GM19397 (cell line): Measurements from ENCODE around the gene BRIP1.
"Not testable (repeated sequence)": the region's sequence is repeated elsewhere in the genome, so short reads cannot be mapped to it uniquely, and the experiment has no call there.

ENCODE experiments used
- ATAC-seq: cut with Tn5 transposase; IDR thresholded peaks from one replicate; pipeline ENCODE4 v1.9.1; 2021; ENCODE audit warnings: mild to moderate bottlenecking, moderate library complexity; ENCODE audit not compliant: unreplicated experiment

BRIP1 gene

DNA sequence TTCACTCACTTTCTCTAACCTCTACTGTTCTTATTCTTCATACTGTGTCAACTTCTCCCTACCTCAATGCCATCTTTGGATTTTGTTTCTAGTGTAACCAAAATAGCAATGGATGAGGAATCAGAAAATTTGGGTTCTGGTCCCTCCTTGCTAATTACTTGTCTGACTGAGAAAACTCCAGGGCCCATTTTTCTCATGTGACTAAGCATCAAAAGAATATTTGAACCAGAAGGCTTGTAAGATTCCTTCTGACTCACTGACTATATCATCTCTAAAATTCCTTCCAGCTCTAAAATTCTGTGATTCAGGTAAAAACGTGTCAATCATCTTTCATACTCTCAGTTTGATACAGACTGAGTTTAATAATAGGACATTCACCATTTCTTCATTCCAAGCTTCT, 57.9 kb downstream of the BRIP1 start:
- ATAC-seq, result no peak

DNA sequence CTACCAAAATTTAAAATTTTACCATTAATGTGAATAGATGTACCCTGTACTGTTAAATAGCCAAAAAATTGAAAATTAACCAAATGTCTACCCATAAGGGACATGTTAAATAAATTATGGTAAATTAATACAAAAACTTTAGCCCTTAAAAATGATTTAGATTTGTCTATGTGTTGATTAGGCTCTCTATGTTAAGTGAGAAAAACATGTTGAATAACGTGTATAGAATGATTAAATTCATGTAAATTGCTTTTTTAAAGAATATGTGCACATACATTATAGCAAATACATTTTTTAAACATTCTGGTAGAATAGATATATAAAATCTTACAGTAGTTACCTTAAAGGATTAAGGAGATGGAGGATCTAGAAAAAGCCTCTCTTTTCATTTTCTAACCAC, 59.5 kb downstream of the BRIP1 start:
- no peak for ATAC-seq

DNA sequence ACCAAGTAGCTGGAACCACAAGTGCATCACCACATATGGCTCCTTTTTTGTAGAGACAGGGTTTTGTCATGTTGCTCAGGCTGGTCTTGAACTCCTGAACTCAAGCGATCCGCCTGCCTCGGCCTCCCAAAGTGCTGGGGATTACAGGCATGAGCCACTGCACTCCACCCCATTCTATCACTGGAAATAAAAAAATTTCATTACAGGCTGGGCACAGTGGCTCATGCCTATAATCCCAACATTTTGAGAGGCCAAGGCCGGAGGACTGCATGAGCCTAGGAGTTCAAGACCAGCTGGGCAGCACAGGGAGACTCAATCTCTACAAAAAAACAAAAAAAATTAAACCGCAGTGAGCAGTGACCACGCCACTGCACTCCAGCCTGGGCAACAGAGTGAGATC, 60.1 kb downstream of the BRIP1 start:
- no peak for ATAC-seq

DNA sequence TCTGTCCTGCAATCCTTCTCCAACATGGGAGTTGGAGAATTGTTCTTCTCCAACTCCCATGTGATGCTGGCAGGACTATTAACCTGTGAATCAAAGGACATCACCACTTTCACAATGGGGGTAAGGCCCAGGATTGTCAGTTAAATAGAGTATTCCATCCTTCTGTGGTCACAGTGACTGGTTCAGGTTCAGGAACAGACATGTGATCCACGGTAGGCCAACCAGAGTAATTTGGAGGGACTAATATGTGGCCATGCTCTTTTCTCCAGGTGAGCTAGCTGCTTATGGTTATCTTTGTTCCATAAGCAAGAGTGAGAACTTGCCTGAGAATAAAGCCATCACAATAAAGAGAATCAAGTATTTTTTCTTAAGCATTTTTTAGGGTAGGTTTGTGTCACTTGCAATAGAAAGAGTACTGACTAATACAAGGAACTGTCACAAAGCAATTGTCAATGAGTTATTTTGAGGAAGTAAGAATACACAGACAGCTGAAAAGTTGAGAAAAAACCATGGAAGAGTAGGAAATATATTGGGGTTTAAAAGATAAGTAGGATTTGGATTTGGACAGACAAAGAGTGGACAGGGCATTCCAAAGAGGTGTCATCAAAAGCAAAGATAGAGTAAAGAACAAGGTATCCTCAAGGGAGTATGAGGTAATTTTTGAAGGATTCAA, 63.4 kb downstream of the BRIP1 start:
- ATAC-seq, result no peak

DNA sequence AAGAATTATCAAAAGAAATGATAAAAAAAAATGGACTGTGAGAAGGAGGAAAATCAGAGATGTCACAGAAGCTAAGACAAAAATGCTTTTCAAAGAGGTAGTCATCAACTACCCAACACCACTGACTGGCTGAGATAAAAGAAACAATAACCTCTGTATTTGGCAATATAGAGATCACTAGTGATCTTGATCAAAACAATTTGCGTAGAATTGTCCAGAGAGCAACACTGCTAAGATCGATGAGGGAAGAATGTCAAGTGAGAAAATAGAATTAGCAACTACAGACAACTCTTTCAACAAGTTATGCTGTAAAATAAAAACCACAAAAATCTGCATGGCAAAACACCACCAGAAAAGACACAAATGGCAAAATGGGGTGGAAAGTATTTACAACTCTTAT, 66.0 kb downstream of the BRIP1 start:
- ATAC-seq, result no peak

DNA sequence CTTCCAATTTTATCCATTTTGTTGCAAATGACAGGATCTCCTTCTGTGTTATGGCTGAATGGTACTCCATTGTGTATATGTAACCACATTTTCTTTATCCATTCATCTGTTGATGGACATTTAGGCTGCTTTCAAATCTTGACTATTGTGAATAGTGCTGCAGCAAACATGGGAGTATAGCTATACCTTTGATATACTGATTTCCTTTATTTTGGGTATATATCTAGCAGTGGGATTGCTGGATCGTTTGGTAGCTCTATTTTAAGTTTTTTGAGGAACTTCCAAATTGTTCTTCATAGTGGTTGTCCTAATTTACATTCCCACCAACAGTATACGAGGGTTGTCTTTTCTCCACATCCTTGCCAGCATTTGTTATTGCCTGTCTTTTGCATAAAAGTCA, 67.8 kb downstream of the BRIP1 start:
- no peak for ATAC-seq

DNA sequence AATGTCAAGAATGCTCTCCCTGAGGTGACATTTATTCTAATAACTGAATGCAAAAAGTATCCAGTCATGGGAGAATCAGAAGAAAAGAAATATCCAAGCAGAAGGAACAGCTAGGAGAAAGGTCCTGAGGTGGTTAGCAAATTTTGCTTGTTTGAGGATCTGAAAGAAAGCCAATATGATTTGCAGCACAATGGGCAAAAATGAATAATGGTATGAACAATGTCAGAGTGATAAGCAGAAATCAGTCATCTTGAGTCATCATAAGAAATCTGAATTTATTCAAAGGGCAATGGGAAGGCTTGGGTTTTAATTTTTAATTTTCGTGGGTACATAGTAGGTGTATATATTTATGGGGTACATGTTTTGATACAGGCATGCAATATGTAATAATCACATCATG, 68.5 kb downstream of the BRIP1 start:
- ATAC-seq, result no peak

DNA sequence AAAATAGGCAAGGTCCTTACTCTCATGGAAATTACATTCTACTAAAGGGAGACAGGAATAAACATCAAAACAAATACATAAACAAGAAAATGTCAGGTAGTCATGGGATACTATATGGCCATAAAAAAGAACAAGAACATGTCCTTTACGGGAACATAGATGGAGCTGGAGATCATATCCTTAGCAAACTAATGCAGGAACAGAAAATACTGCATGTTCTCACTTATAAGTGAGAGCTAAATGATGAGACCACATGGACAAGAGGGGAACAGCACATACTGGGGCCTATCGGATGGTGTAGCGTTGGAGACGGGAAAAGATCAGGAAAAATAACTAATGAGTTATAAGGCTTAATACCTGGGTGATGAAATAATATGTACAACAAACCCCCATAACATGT, 69.1 kb downstream of the BRIP1 start:
- no peak for ATAC-seq

DNA sequence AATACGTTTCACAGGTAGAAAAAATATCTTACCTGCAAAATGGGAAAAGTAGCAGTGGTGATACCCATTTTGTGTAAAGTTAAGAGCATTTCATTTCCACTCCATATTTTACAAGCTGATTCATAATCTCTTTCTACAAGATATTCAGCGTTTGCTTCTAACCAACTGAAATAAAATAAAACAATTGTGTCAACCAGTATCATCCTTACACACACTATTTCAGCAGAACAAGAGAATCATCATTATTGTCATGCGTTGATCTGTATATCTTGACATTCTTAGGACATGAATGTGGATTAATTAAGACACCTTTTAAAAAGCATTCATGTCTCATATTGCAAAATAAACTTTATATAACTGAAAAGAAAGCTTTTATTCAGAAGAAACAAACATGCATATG, 69.8 kb downstream of the BRIP1 start:
- ATAC-seq, result no peak

DNA sequence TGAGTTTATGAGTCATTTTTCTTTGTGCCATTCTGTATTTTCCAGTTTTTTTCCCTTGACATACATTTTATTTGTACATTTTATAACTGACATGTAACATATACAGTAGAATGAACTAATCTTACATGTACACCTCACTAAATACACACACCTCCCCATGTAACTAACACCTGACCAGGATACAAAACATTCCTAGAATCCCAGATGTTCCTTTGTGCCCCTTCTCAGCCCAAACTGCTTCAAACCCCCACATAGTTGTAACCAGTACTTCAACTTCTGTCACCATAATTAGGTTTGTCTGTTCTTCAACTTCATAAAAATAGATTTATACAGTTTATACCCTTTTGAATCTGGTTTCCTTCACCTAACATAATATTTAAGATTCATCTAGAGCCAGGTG, 73.5 kb downstream of the BRIP1 start:
- no peak for ATAC-seq

DNA sequence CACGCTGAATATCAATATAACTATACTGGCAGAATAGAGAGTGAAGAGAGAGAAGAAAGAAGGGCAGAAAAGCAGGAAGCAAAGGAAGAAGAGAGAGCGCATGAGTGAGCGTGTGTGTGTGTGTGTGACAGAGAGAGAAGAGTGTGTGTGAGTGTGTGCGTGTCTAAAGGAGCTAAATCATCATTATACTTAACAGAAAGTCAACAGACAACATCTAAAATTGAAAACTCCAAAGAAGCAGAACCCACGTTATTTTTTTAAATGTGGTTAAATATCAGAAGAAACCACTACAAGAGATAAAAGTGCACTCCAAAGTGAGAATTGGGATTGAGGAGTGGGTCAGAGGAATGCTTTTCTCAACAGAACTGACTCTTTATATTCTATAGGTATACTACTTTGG, 77.2 kb downstream of the BRIP1 start:
- no peak for ATAC-seq

DNA sequence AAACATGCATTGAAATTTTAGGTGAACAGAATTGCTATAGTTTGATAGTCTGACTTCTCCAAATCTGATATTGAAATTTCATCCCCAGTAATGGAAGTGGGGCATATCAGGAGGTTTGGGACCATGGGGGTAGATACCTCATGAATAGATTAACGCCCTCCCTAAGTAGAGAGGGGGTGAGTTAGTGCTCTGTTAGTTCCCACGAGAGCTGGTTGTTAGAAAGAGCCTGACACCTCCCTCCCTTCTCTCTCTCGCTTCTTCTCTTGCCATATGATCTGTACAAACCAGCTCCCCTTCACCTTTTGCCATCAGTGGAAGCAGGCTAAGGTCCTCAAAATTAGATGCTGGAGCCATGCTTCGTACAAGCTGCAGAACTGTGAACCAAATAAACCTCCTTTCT, 78.8 kb downstream of the BRIP1 start:
- peak; percentile 39 for ATAC-seq

DNA sequence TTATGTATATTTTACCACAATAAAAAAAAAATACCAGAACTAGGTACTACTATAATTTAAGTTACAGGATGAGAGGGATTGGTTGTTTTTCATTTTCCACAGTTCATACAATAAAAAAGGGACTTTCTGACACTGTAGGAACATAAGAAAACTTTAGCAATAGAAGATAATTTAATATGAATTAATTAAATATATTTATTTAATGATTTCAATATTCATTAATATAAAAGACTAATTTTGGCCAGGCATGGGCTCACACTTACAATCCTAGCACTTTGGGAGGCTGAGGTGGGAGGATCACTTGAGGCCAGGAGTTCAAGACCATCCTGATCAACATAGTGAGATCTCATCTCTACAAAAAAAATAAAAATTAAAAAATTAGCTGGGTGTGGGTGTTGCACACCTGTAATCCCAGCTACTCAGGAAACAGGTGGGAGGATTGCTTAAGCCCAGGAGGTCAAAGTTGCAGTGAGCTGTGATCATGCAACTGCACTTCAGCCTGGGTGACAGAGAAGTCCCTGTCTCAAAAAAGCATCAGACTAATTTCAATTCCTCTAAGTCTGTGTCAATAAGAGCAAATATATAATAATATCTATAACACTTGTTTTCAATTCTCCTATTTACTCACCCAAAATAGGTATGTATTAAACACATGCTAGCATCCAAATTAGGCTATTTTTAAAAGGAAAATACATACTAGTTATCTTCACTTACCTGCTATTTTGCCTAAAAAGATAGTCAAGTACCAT, 79.6 kb downstream of the BRIP1 start:
- ATAC-seq, result peak; percentile 65

DNA sequence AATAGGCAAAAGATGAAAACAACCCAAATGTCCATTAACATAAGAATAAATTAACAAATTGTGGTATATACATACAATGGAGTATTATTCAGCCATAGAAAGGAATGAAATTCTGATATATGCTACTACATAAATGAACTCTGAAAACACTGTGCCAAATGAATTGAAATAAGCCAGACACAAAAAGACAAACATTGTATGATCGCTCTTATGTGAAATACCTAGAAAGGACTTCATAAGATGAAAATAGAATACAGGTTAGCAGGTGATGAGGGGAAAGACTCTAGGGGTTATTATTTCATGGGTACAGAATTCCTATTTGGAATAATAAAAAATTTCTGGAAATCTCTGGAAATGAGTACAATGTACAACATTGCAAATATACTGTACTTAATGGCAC, 80.2 kb downstream of the BRIP1 start:
- ATAC-seq, result no peak

DNA sequence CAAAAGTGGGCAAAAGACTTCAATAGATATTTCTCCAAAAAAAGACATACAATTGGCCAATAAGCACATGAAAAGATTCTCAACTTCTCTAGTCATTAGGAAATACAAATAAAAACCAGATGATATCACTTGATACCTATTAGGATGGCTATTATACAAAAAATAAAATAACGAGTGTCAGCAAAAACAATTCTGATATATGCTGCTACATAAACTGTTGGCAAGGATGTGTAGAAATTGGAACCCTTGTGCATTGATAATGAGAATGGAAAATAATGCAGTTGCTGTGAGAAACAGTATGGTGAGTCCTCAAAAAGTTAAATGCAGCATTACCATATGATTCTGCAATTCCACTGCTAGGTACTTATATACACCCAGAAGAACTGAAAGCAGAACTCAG, 80.6 kb downstream of the BRIP1 start:
- ATAC-seq, result no peak

DNA sequence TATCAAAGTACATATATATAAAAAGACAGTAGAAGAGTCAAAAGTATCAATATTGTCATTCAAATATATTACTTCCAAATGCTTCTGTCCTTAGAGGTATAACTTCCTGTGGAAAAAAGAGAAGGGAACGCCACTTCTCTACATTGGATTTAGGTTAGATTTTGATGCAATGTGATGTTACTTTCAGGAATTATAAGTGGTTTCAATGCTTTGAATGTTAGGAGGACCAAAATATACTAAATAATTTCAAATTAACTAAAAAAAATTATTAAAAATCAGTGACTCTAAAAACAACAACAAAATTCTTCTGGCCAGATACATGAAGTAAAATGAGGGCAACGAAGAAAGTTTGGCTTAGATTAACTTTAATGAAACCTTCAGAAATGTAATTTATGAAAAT, 88.0 kb downstream of the BRIP1 start:
- no peak for ATAC-seq

DNA sequence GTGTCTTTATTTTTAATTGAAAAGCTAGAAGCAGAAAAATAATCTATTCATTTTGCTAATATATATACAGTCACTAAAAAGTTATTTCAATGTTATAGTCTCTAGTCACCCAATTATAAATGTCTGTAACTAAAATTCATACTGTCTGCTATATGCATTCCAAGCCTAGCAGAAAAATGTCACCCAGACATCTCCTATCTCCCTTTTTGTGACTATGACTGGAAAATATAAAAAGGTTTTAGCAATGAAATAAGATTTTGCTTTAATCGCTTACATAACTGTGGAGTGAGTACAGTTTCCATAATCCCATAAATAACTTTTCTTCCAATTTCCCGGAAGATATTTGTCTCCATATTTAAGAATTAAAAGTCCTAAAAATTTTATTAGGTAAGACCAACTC, 88.6 kb downstream of the BRIP1 start:
- no peak for ATAC-seq

DNA sequence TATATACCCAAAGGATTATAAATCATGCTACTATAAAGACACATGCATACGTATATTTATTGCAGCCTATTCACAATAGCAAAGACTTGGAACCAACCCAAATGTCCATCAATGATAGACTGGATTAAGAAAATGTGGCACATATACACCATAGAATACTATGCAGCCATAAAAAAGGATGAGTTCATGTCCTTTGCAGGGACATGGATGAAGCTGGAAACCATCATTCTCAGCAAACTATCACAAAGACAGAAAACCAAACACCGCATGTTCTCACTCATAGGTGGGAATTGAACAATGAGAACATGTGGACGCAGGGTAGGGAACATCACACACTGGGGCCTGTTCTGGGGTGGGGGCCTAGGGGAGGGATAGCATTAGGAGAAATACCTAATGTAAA, 89.2 kb downstream of the BRIP1 start:
- ATAC-seq, result not testable (repeated sequence)

DNA sequence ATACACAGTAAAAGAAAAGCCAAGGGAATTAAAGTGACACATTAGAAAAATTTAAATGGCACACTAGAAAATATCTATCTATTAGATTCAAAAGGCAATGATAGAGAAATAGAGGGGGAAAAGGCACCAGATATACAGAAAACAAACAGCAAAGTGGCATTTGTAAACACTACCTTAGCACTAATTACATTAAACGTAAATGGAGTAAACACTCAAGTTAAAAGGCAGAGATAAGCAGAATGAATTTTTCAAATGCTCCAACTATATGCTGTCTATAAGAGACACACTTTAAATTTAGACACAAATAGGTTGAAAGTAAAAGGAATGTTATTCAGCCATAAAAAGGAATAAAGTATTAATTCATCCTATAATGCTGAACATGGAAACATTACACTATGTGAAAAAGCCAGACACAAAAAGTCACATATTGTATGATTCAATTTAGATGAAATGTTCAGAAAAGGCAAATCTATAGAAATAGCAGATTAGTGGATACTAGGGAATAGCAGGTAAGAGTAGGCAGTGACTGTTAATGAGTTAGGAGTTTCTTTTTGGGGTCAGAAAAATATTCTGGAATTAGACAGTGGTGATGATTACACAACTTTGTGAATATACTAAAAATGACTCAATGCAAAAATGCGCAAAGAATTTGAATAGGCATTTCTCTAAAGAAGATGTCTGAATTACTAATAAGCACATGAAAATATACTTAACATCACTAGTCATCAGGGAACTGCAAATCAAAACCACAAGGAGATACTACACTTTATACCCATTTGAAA, 92.4 kb downstream of the BRIP1 start:
- no peak for ATAC-seq

DNA sequence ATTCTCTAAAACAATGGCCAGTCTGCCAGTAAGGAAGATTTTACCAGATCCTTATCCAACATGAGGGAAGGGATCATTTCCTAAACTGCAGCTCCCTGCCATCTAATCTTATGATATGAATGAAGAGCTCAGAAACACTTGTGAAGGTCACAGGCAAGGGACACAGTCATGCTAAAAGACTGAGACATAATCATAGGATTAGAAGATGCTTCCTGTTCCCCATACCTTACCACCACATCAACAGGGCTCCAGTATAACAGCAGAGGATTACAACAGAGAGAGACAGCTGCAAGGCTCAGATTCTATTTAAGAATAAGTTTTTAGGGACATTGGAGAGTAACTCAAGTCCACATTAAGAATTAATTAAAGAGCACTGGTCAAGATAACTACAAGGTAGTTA, 93.3 kb downstream of the BRIP1 start:
- ATAC-seq, result no peak

DNA sequence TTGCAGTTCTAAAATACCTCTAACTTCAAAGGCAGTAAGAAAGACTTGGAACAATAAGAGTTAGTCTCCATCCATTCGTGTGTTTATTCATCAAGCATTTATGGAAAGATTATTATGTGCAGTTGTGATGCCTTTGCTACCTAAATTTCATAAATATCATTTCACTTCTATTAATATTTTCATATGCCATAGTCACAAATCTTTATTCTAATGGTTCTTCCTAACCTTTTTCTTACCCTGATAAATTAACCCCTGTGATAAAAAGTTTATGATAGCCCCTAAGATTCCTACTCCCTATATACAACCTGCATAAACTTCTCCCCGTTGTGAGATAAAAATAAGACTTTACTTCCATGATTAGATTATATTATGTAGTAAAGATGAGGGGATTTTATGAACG, 94.9 kb downstream of the BRIP1 start:
- ATAC-seq, result no peak

DNA sequence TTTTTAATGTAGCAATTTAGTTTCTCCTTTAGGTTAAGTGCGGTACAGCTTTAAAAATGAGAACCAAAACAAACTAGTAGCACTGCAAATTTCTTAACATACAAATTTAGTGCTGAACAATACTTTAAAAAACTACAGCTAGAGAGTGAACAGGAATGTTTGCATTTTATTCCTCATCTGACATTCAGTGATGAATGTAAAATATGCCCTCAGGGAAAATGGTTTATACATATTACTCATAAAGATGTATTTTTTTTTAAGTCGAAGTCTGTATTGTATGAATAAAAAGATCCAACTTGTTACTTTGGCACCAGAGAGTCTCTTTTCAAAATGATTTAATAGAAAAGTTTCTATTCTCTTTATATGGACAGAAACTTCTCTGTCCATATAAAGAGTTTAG, 96.8 kb downstream of the BRIP1 start:
- no peak for ATAC-seq
